CD4-positive, alpha-beta T cell treated with Interleukin-4 for 4 hours (primary cell): Measurements from ENCODE around the gene MID1.

Experiments used
- DNase-seq: peaks from one replicate; pipeline ENCODE4 v3.0.0-alpha.2; 2020

The MID1 gene

GRCh38 chrX:10571260-10571659 lies 49.1 kb downstream of the MID1 start:
- no peak for DNase-seq

- no peak for DNase-seq
These were observed 49.8 kb downstream of the MID1 start for GRCh38 chrX:10570601-10571000.

GRCh38 chrX:10569946-10570345 lies 50.4 kb downstream of the MID1 start:
- no peak for DNase-seq

- no peak for DNase-seq
These were observed 52.0 kb downstream of the MID1 start for GRCh38 chrX:10568428-10568827.

GRCh38 chrX:10567136-10567535 lies 53.2 kb downstream of the MID1 start:
- DNase-seq, result no peak

- no peak for DNase-seq
These were observed 53.7 kb downstream of the MID1 start for GRCh38 chrX:10566716-10567097.

GRCh38 chrX:10564484-10564883 lies 55.9 kb downstream of the MID1 start:
- DNase-seq, result no peak

GRCh38 chrX:10557166-10557565 lies 63.2 kb downstream of the MID1 start:
- no peak for DNase-seq

GRCh38 chrX:10556405-10556804 lies 64.0 kb downstream of the MID1 start:
- DNase-seq, result no peak

- DNase-seq, result no peak
These were observed 64.5 kb downstream of the MID1 start for GRCh38 chrX:10555846-10556245.

- no peak for DNase-seq
These were observed 65.6 kb downstream of the MID1 start for GRCh38 chrX:10554612-10555270.

GRCh38 chrX:10549280-10549679 lies 71.1 kb downstream of the MID1 start:
- no peak for DNase-seq

- DNase-seq, result no peak
These were observed 71.7 kb downstream of the MID1 start for GRCh38 chrX:10548688-10549087.

GRCh38 chrX:10545882-10546281 lies 74.5 kb downstream of the MID1 start:
- no peak for DNase-seq

- DNase-seq, result no peak
These were observed 77.8 kb downstream of the MID1 start for GRCh38 chrX:10542586-10542985.

GRCh38 chrX:10538831-10539230 lies 81.6 kb downstream of the MID1 start:
- no peak for DNase-seq

- DNase-seq, result no peak
These were observed 83.1 kb downstream of the MID1 start for GRCh38 chrX:10537308-10537707.

GRCh38 chrX:10536744-10537143 lies 83.6 kb downstream of the MID1 start:
- no peak for DNase-seq

- DNase-seq, result no peak
These were observed 85.8 kb downstream of the MID1 start for GRCh38 chrX:10534611-10535010.

GRCh38 chrX:10533696-10534365 lies 86.6 kb downstream of the MID1 start:
- DNase-seq, result no peak

GRCh38 chrX:10531927-10532326 lies 88.5 kb downstream of the MID1 start:
- no peak for DNase-seq

- no peak for DNase-seq
These were observed 91.0 kb downstream of the MID1 start for GRCh38 chrX:10529344-10529743.

GRCh38 chrX:10526451-10526850 lies 93.9 kb downstream of the MID1 start:
- DNase-seq, result no peak

- no peak for DNase-seq
These were observed 94.8 kb downstream of the MID1 start for GRCh38 chrX:10525381-10526120.
